Uterus (tissue), 4 donors: ENCODE results near the gene HAPLN2. TPM values are rescaled to one million over a fixed set of nuclear protein-coding genes. Genes with fewer than 3 reads are reported as not detected.

ENCODE experiments used
- DNase-seq, 2 donors: peaks; one replicate each; pipeline ENCODE4 v3.0.0-alpha.2; 2019 to 2020
- H3K27ac ChIP-seq, 2 donors: fragments of 200-600 bp; sonication (generic); 1 replicate in 1 of 2; 2 replicates in 1 of 2; pipeline ENCODE4 v1.5.1; 2016 to 2018
- H3K27me3 ChIP-seq, 2 donors: fragments of 200-600 bp; sonication (generic); one replicate each; pipeline ENCODE4 v1.5.1; 2018 to 2019; ENCODE audit warnings: control low read depth in 1 of 2
- H3K36me3 ChIP-seq, 2 donors: fragments of 200-600 bp; sonication (generic); one replicate each; pipeline ENCODE4 v1.5.1; 2019; ENCODE audit warnings: control low read depth in 1 of 2
- H3K4me1 ChIP-seq, 2 donors: fragments of 200-600 bp; sonication (generic); one replicate each; pipeline ENCODE4 v1.5.1; 2018 to 2019; ENCODE audit warnings: control low read depth in 1 of 2
- H3K4me3 ChIP-seq, 2 donors: fragments of 200-600 bp; sonication (generic); 1 replicate in 1 of 2; 2 replicates in 1 of 2; pipeline ENCODE4 v1.5.1; 2018 to 2019; ENCODE audit warnings: mild to moderate bottlenecking in 1 of 2
- H3K9me3 ChIP-seq, 2 donors: fragments of 200-600 bp; sonication (generic); one replicate each; pipeline ENCODE4 v1.5.1; 2019; ENCODE audit warnings: control low read depth in 1 of 2
- CTCF ChIP-seq, 4 experiments: fragments of 200-600 bp in 2 of 4; fragments of 450-650 bp in 2 of 4; sonication (generic) in 2 of 4; IDR thresholded peaks; one replicate each; pipeline ENCODE4 v1.5.1; 2016 to 2019; ENCODE audit warnings: antibody characterized with exemption in 4 of 4, mild to moderate bottlenecking in 2 of 4, moderate library complexity in 1 of 4
- POLR2A ChIP-seq, 2 donors: fragments of 450-650 bp; IDR thresholded peaks; one replicate each; pipeline ENCODE4 v1.6.1; 2016; ENCODE audit warnings: antibody characterized with exemption in 2 of 2, mild to moderate bottlenecking in 1 of 2, moderate library complexity in 1 of 2
- intact Hi-C: fragments of 100-400 bp; cut with DNase I; formaldehyde crosslinking; loops from one replicate; pipeline ENCODE4 v1.15.1; 2023; ENCODE audit warnings: low total_unique reads
- total RNA-seq, 4 donors: library from RNA; depleted of rRNA in 3 of 4; stranded (reverse); fragments of >200 nt in 3 of 4; gene quantifications; one replicate each; pipeline versions ENCODE4 v1.1.0 to v1.2.4, GENCODE V29; 2014 to 2023
- donor health status: DM: yes; HTN: yes; CAD: no.

The HAPLN2 gene
- total RNA-seq, 4 donors from 2014 or later: 0.77 to 3.9 TPM; not detected in 2

- TF ChIP-seq POLR2A (IDR thresholded peaks at IDR 0.05) (no peak), CTCF (IDR thresholded peaks at IDR 0.05) (no peak)
- H3K27ac ChIP-seq: no peak overlapping the region
- H3K36me3 ChIP-seq: no peaks in the 10 kb centered on the region
- H3K4me1 ChIP-seq: peaks cover 13 to 17% of the 10 kb centered on the region in 2 donors
- no peak for DNase-seq
- no peaks in the 10 kb centered on the region for H3K9me3 ChIP-seq
- intact Hi-C loops: no loop called here
- no peaks in the 10 kb centered on the region for H3K27me3 ChIP-seq
- H3K4me3 ChIP-seq: no peak overlapping the region
These were observed 39.3 kb downstream of the HAPLN2 start for GRCh38 chr1:156658496-156658895.

GRCh38 chr1:156658945-156659574 lies 39.8 kb downstream of the HAPLN2 start:
- H3K27ac ChIP-seq: peak overlapping the region; percentile 87 to 89
- TF ChIP-seq CTCF (IDR thresholded peaks at IDR 0.05): no peak
- no peak for TF ChIP-seq POLR2A (IDR thresholded peaks at IDR 0.05)
- peaks cover 13 to 17% of the 10 kb centered on the region in 2 donors for H3K4me1 ChIP-seq
- DNase-seq: no peak
- H3K9me3 ChIP-seq: no peaks in the 10 kb centered on the region
- no peaks in the 10 kb centered on the region for H3K27me3 ChIP-seq
- no peak overlapping the region for H3K4me3 ChIP-seq
- H3K36me3 ChIP-seq: no peaks in the 10 kb centered on the region
- intact Hi-C loops: no loop called here

- H3K4me1 ChIP-seq: peaks cover 13 to 23% of the 10 kb centered on the region in 2 donors
- no peak for DNase-seq
- no peaks in the 10 kb centered on the region for H3K27me3 ChIP-seq
- intact Hi-C loops: no loop called here
- H3K27ac ChIP-seq: peak overlapping the region; percentile 87 to 89
- no peaks in the 10 kb centered on the region for H3K36me3 ChIP-seq
- H3K9me3 ChIP-seq: no peaks in the 10 kb centered on the region
- TF ChIP-seq CTCF (IDR thresholded peaks at IDR 0.05) (no peak), POLR2A (IDR thresholded peaks at IDR 0.05) (no peak)
- no peak overlapping the region for H3K4me3 ChIP-seq
These were observed 40.4 kb downstream of the HAPLN2 start for GRCh38 chr1:156659661-156659987.

GRCh38 chr1:156659988-156660751 lies 41.0 kb downstream of the HAPLN2 start:
- H3K4me3 ChIP-seq: no peak overlapping the region

More at GRCh38 chr1:156659988-156660751, 41.0 kb downstream of the HAPLN2 start:
- H3K27ac ChIP-seq: peak overlapping the region; percentile 87 to 89
- TF ChIP-seq POLR2A (IDR thresholded peaks at IDR 0.05): peak in 1 of 2 donors; percentile 29
- TF ChIP-seq CTCF (IDR thresholded peaks at IDR 0.05): peak; percentile 99 to 100 (median 100)
- intact Hi-C loops: no loop called here
- H3K36me3 ChIP-seq: no peaks in the 10 kb centered on the region
- H3K27me3 ChIP-seq: no peaks in the 10 kb centered on the region
- no peaks in the 10 kb centered on the region for H3K9me3 ChIP-seq
- DNase-seq: peak; percentile 98
- peaks cover 13 to 28% of the 10 kb centered on the region in 2 donors for H3K4me1 ChIP-seq
